GM12801 (cell line): Measurements from ENCODE around the gene GULP1.

Experiments
- TF ChIP-seq, protein P1 (sequence below): IDR thresholded peaks from one replicate; pipeline ENCODE4 v1.5.1; 2011; ENCODE audit warnings: control low read depth; ENCODE audit not compliant: insufficient read length; ENCODE audit errors: extremely low read depth

The GULP1 gene

DNA sequence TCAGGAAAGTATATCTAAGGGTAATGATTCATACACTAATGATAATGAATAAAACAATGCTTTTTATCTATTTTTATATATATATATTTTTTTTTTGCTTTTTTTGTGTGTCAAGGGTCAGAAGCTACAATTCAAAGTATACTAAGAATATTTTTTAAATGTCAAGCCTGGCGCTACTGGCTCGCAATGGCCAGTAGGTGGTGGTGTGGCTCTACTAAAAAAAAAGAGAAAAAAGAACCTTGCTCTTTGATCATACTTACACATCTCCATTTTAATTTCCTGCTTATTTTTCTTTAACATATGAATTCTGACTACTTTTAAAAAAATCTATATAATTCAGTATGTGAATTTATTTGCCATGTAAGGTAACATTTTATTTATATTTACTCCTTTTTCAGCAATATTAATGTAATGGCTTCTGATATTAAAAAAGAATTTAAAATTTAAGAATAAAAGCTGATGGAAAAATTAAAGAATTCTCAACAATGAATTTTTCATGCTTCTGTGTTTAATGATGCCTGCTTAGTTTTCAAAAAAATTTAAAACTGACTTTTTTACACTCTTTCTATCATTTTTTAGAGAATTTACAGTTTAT is 232.9 kb downstream of the GULP1 start:
- TF ChIP-seq, protein P1, sequence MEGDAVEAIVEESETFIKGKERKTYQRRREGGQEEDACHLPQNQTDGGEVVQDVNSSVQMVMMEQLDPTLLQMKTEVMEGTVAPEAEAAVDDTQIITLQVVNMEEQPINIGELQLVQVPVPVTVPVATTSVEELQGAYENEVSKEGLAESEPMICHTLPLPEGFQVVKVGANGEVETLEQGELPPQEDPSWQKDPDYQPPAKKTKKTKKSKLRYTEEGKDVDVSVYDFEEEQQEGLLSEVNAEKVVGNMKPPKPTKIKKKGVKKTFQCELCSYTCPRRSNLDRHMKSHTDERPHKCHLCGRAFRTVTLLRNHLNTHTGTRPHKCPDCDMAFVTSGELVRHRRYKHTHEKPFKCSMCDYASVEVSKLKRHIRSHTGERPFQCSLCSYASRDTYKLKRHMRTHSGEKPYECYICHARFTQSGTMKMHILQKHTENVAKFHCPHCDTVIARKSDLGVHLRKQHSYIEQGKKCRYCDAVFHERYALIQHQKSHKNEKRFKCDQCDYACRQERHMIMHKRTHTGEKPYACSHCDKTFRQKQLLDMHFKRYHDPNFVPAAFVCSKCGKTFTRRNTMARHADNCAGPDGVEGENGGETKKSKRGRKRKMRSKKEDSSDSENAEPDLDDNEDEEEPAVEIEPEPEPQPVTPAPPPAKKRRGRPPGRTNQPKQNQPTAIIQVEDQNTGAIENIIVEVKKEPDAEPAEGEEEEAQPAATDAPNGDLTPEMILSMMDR: no peak

DNA sequence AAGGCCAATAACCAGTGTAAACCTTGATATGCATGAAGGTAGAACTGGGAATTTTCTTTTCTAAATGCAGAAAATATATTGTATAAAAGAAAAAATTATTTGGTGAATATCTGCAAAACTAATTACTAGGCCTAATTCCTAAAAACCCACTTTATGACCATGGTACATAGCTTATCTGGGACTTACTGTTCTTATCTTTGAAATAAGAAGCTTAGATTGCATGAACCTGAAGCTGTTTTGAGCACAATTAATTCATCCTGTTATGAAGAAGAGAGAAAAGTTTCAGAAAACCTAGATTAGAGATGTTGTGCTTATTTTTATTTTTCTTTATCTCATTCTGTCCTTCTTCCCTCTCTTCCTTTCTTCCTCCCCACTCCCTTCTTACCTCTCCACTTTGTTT is 235.0 kb downstream of the GULP1 start:
- TF ChIP-seq, protein P1: no peak

DNA sequence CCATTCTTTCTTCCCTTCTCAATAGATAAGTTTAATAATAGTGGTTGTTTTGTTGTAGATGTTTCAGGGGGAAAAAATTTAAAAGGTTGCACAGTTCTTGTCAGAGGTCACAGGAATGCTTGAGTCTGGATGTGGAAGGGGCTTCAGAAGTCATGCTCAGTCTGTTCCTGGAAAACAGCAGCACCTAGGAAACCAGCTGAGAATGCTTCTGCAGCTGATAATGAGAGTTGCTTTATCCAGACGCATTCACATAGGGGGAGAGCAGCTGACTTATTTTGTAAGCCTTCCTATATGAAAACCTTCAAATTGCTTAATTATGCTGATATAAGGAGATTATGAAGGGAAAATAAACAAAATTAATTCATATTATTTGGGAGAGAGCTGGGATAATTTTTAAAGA is 235.5 kb downstream of the GULP1 start:
- TF ChIP-seq, protein P1: no peak

DNA sequence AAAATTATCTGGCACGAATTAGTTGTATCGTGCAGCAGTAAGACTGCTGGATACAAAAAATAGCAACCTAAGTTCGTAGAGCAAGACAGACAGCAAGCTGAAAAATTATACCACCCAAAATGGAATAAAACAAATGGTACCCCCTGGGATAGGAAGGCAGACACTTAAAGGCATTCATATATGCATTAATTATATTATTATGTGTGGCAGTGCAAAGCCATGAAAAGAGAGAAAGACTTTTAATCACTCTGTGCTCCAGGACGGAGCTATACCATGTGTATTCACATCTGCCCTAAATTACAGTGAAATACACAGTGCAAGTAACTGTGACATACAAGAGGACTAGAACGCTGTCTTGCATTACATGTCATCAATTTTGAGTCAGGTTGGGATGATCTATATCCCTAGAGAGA is 235.9 kb downstream of the GULP1 start:
- TF ChIP-seq, protein P1: no peak

DNA sequence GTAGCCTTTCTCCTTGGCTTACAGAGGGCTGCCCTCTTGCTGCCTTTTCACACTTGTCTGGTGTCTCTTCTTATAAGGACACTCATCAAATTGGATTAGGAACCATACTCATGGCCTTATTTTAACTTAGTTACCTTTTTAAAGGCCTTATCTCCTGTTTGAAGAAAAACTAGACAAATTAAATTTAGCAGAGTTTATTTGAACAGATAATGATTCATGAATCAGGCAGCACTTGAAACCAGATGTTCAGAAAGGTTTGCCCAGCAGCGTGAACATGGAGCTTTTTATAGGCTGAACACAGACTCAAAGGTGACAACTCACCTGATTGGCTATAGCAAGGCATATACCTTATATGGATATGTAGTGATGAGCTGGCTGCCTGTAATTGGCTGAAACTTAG is 238.0 kb downstream of the GULP1 start:
- TF ChIP-seq, protein P1: no peak

DNA sequence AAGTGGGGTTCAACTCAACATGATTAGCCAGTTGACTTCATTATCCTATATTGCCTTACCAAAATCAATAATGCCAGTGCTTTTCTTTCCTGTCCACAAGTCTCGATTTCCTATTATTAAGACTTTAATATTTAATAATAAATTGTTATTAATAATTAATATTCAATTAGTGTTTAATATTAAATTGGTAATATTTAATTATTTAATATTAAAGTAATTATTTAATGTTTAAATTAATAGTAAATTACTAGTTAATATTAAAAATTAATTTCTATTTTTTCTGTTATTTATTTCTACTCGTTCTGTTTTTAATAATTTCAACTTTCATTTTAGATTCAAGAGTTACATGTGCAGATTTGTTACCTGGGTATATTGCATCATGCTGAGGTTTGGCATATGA is 243.2 kb downstream of the GULP1 start:
- TF ChIP-seq, protein P1: no peak

DNA sequence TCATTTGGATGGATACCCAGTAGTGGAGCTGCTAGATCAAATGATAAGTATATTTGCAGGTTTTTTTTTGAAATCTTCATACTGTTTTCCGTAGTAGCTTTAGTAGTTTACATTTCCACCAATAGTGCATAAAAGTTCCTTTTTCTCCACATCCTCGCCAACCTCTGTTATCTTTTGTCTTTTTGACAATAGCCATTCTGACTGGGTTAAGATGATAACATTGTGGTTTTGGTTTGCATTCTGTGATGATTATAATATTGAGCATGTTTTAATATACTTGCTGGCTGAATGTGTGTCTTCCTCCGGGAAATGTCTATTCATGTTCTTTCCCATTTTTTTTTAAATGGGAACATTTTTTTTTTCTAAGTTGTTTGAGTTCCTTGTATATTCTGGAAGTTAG is 260.0 kb downstream of the GULP1 start:
- TF ChIP-seq, protein P1: no peak
